Testis (tissue), 2 donors: ENCODE measurements around the gene POLR1E.
"Not testable (repeated sequence)": the region's sequence is repeated elsewhere in the genome, so short reads cannot be mapped to it uniquely, and the experiment has no call there.

Source experiments
- POLR2A ChIP-seq: fragments of 450-650 bp; IDR thresholded peaks from one replicate; pipeline ENCODE4 v1.6.1; 2017; ENCODE audit warnings: antibody characterized with exemption, mild to moderate bottlenecking, moderate library complexity
- TF ChIP-seq, protein P1 (sequence below), 3 experiments: fragments of 450-650 bp in 2 of 3; fragments of 200-600 bp in 1 of 3; sonication (generic) in 1 of 3; IDR thresholded peaks; one replicate each; pipeline ENCODE4 v1.5.1; 2016 to 2019; ENCODE audit warnings: antibody characterized with exemption in 3 of 3, mild to moderate bottlenecking in 2 of 3, moderate library complexity in 1 of 3

DNA sequence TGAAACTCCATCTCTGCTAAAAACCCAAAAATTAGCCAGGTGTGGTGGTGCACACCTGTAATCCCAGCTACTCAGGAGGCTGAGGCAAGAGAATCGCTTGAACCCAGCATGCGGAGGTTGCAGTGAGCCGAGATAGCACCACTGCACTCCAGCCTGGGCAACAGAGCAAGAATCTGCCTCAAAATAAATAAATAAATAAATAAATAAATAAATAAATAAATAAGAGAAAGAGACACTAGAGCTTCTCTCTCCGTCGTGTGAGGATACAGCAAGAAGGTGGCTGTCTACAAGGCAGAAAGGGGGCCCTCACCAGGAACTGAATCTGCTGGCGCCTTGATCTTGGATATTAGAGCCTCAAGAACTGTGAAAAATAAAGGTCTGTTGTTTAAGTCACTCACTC, 11.8 kb upstream of the POLR1E start:
- TF ChIP-seq, protein P1, sequence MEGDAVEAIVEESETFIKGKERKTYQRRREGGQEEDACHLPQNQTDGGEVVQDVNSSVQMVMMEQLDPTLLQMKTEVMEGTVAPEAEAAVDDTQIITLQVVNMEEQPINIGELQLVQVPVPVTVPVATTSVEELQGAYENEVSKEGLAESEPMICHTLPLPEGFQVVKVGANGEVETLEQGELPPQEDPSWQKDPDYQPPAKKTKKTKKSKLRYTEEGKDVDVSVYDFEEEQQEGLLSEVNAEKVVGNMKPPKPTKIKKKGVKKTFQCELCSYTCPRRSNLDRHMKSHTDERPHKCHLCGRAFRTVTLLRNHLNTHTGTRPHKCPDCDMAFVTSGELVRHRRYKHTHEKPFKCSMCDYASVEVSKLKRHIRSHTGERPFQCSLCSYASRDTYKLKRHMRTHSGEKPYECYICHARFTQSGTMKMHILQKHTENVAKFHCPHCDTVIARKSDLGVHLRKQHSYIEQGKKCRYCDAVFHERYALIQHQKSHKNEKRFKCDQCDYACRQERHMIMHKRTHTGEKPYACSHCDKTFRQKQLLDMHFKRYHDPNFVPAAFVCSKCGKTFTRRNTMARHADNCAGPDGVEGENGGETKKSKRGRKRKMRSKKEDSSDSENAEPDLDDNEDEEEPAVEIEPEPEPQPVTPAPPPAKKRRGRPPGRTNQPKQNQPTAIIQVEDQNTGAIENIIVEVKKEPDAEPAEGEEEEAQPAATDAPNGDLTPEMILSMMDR (IDR thresholded peaks at IDR 0.05) = not testable (repeated sequence)
- TF ChIP-seq POLR2A = not testable (repeated sequence)
